Panc1 (cell line): ENCODE measurements around the gene AK2.

Source experiments
- CTCF ChIP-seq: fragments of 450-650 bp; IDR thresholded peaks from 2 replicates; pipeline ENCODE4 v1.5.1; 2017; ENCODE audit warnings: mild to moderate bottlenecking
- POLR2AphosphoS5 ChIP-seq: IDR thresholded peaks from 2 replicates; pipeline ENCODE4 v1.6.1; 2012; ENCODE audit warnings: mild to moderate bottlenecking, low read depth, low read length, moderate library complexity
- SIN3A ChIP-seq: IDR thresholded peaks from 2 replicates; pipeline ENCODE4 v1.6.1; 2012; ENCODE audit warnings: low read depth, mild to moderate bottlenecking, low read length, moderate library complexity, borderline replicate concordance; ENCODE audit not compliant: insufficient read depth
- TCF7L2 ChIP-seq: IDR thresholded peaks from 2 replicates; pipeline ENCODE4 v1.6.1; 2011; ENCODE audit warnings: mild to moderate bottlenecking, low read depth, low read length, inconsistent platforms

GRCh38 chr1:33004613-33005012 is 32.1 kb downstream of the AK2 start:
- TF ChIP-seq SIN3A (no peak), CTCF (no peak), TCF7L2 (no peak), POLR2AphosphoS5 (no peak)
